ENCODE results near the gene SPHK2. TPM values are rescaled to one million over a fixed set of nuclear protein-coding genes. Genes with fewer than 3 reads are reported as not detected.

Gene SPHK2
- total RNA-seq, 1 donor from 2014 or later = 8.0 TPM

DNA sequence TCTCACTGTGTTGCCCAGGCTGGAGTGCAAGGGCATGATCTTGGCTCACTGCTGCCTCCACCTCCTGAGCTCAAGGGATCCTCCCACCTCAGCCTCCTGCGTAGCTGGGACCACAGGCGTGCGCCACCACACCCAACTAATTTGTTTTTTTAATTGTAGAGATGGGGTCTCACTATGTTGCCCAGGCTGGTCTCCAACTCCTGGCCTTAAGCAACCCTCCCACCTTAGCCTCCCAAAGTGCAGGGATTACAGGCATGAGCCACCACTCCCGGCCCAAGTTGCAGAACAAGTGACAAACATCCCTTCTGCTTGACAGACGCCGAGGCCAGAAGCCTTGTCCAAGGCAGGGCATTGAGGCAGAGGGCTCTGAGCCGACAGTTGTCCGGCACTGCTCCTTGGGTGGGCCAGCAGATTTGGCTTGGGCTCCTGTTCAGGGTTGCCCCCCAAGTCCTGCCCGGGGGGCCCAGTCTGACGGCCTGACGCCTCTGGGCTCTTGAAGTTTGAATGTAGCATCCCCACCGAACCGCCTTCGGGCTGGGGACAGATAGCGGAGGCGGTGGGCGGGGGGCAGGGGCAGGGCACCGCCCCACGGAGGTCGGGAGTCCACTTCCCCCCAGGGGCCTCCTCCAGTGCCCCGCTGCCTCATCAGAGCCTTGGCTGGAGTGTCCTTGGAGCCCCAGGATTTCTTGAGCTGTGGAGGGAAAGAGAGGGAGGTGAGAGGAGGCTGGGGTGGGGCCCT is 18.5 kb upstream of the SPHK2 start:
- TF ChIP-seq, protein P1, sequence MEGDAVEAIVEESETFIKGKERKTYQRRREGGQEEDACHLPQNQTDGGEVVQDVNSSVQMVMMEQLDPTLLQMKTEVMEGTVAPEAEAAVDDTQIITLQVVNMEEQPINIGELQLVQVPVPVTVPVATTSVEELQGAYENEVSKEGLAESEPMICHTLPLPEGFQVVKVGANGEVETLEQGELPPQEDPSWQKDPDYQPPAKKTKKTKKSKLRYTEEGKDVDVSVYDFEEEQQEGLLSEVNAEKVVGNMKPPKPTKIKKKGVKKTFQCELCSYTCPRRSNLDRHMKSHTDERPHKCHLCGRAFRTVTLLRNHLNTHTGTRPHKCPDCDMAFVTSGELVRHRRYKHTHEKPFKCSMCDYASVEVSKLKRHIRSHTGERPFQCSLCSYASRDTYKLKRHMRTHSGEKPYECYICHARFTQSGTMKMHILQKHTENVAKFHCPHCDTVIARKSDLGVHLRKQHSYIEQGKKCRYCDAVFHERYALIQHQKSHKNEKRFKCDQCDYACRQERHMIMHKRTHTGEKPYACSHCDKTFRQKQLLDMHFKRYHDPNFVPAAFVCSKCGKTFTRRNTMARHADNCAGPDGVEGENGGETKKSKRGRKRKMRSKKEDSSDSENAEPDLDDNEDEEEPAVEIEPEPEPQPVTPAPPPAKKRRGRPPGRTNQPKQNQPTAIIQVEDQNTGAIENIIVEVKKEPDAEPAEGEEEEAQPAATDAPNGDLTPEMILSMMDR (IDR thresholded peaks at IDR 0.05; ENCODE audit: borderline replicate concordance) = no peak
- Histone ChIP-seq H3K4me1 (no peaks in the 10 kb centered on the region), H3K27ac (replicated peaks) (no peak overlapping the region), H3K27me3 (ENCODE audit: low read depth) (peaks cover 35% of the 10 kb centered on the region), H3K4me3 (no peak overlapping the region), H3K9me3 (replicated peaks) (no peaks in the 10 kb centered on the region), H3K36me3 (no peaks in the 10 kb centered on the region)
- DNase-seq = no peak
- intact Hi-C loops (cut with micrococcal nuclease) = no loop called here

DNA sequence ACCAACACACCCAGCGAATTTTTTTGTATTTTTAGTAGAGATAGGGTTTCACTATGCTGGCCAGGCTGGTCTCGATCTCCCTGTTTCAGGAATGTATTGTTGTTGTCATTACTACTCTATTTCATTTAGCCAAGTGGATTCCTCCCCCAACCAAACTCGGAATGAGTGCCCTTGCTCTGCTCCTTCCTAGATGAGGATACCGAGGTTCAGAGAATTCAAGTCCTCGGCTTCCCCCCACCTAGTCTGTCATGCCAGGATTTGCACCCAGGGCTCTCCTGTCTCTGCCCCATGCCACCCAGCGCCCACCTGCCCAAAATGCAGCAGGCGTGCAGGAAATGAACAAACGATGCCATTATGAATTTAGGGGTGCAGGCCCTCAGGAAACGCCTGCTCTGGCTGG is 16.3 kb upstream of the SPHK2 start:
- Histone ChIP-seq H3K27me3 (ENCODE audit: low read depth) (peaks cover 31% of the 10 kb centered on the region), H3K4me1 (no peaks in the 10 kb centered on the region), H3K9me3 (replicated peaks) (no peaks in the 10 kb centered on the region), H3K4me3 (no peak overlapping the region), H3K36me3 (no peaks in the 10 kb centered on the region), H3K27ac (replicated peaks) (no peak overlapping the region)
- intact Hi-C loops (cut with micrococcal nuclease) = no loop called here
- DNase-seq = no peak
- TF ChIP-seq, protein P1 (IDR thresholded peaks at IDR 0.05; ENCODE audit: borderline replicate concordance) = no peak

- TF ChIP-seq, protein P1 (IDR thresholded peaks at IDR 0.05; ENCODE audit: borderline replicate concordance) = no peak
- no peaks in the 10 kb centered on the region for H3K9me3 ChIP-seq (replicated peaks)
- H3K4me1 ChIP-seq = no peaks in the 10 kb centered on the region
- H3K36me3 ChIP-seq = no peaks in the 10 kb centered on the region
- no peak overlapping the region for H3K4me3 ChIP-seq
- no peak overlapping the region for H3K27ac ChIP-seq (replicated peaks)
- peaks cover 27% of the 10 kb centered on the region for H3K27me3 ChIP-seq (ENCODE audit: low read depth)
- intact Hi-C loops (cut with micrococcal nuclease) = no loop called here
- DNase-seq = no peak
Measured at GRCh38 chr19:48603449-48603848, 15.9 kb upstream of the SPHK2 start.

GRCh38 chr19:48603850-48604249 is 15.5 kb upstream of the SPHK2 start:
- Histone ChIP-seq H3K4me3 (no peak overlapping the region), H3K4me1 (no peaks in the 10 kb centered on the region), H3K9me3 (replicated peaks) (no peaks in the 10 kb centered on the region), H3K27me3 (ENCODE audit: low read depth) (peaks cover 22% of the 10 kb centered on the region), H3K36me3 (no peaks in the 10 kb centered on the region), H3K27ac (replicated peaks) (no peak overlapping the region)
- TF ChIP-seq, protein P1 (IDR thresholded peaks at IDR 0.05; ENCODE audit: borderline replicate concordance) = no peak
- intact Hi-C loops (cut with micrococcal nuclease) = no loop called here
- DNase-seq = no peak

- Histone ChIP-seq H3K27me3 (ENCODE audit: low read depth) (no peaks in the 10 kb centered on the region), H3K36me3 (no peaks in the 10 kb centered on the region), H3K4me1 (no peaks in the 10 kb centered on the region), H3K4me3 (no peak within 1 kb of the TSS), H3K9me3 (replicated peaks) (no peaks in the 10 kb centered on the region), H3K27ac (replicated peaks) (no peak within 1 kb of the TSS)
- DNase-seq = no peak
- TF ChIP-seq, protein P1 (IDR thresholded peaks at IDR 0.05; ENCODE audit: borderline replicate concordance) = no peak
- intact Hi-C loops (cut with micrococcal nuclease) = no loop called here
Measured at GRCh38 chr19:48606463-48607358, 12.6 kb upstream of the SPHK2 start, which contains the start of gene SPACA4. Gene SPACA4, plus strand, starts transcription at chr19:48606742. Its CDS starts 237 bp downstream, at chr19:48606979.
